ENCODE measurements around the gene CRYBA2. TPM values are rescaled to one million over a fixed set of nuclear protein-coding genes. Genes with fewer than 3 reads are reported as not detected.

CRYBA2 gene
- total and polyA plus RNA-seq, 9 of the 15 experiments (the other 6 are each of a cell fraction or from before 2014, with no cell fraction given) = 0.11 to 1.8 (median 0.62) TPM; not detected in 5

- TF ChIP-seq TEAD1 (CRISPR knock-in tag; IDR thresholded peaks at IDR 0.05) = no peak
- peak; percentile 97 for TF ChIP-seq VEZF1 (CRISPR knock-in tag; IDR thresholded peaks at IDR 0.05)
- TF ChIP-seq ELF1 (tag; IDR thresholded peaks at IDR 0.05) = no peak
- no peak for TF ChIP-seq MEIS2 (IDR thresholded peaks at IDR 0.05; ENCODE audit: partially characterized antibody)
- peak; percentile 92 for TF ChIP-seq ZNF740 (CRISPR knock-in tag; IDR thresholded peaks at IDR 0.05)
- TF ChIP-seq ZNF740 (tag; IDR thresholded peaks at IDR 0.05) = peak in 1 of 2 experiments; percentile 76; a peak in 2 of 4 replicates
- peak; percentile 26; the same call in 1 of the 2 replicates for TF ChIP-seq PKNOX1 (IDR thresholded peaks at IDR 0.05)
- peak; percentile 34; the same call in 1 of the 2 replicates for TF ChIP-seq HCFC1 (IDR thresholded peaks at IDR 0.05; ENCODE audit: low read depth, low read length)
- peak; percentile 47; the same call in 1 of the 2 replicates for TF ChIP-seq ZBTB43 (CRISPR knock-in tag; IDR thresholded peaks at IDR 0.05)
- peak; percentile 44; the same call in 1 of the 2 replicates for TF ChIP-seq L3MBTL2 (IDR thresholded peaks at IDR 0.05)
- TF ChIP-seq GTF2B (IDR thresholded peaks at IDR 0.05; ENCODE audit: extremely low read depth, insufficient read length) = no peak
- TF ChIP-seq NUFIP1 (IDR thresholded peaks at IDR 0.05; ENCODE audit: partially characterized antibody) = no peak
- peak; percentile 62 for TF ChIP-seq SMC3 (conservative IDR thresholded peaks at IDR 0.05; ENCODE audit: insufficient read depth, low read depth, low read length)
- TF ChIP-seq ATF7 (IDR thresholded peaks at IDR 0.05) = peak; percentile 31; the same call in 1 of the 2 replicates
- TF ChIP-seq PHF8 (IDR thresholded peaks at IDR 0.05; ENCODE audit: borderline replicate concordance, low read length) = peak; percentile 79; the same call in 1 of the 2 replicates
- no peak for TF ChIP-seq ZFP30 (CRISPR knock-in tag; IDR thresholded peaks at IDR 0.05; ENCODE audit: borderline replicate concordance)
Measured at GRCh38 chr2:218995972-218996711, 2.9 kb upstream of the CRYBA2 start (continued).

All from K562 (cell line).